Hematopoietic multipotent progenitor cell treated with erythropoietin and hydrocortisone succinate and interleukin-3 and kit ligand, for 8 days (in vitro differentiated cells): ENCODE results near the gene CNNM3.
A peak's percentile ranks its signal among the peaks of the same experiment; 100 is the strongest.

Source experiments
- DNase-seq: peaks from one replicate; pipeline ENCODE4 v3.0.0-alpha.2; 2015

Gene CNNM3

GRCh38 chr2:96866986-96867755 is 51.1 kb downstream of the CNNM3 start:
- DNase-seq = no peak

GRCh38 chr2:96867756-96868554 is 51.9 kb downstream of the CNNM3 start:
- DNase-seq = no peak

- DNase-seq = peak; percentile 76
Observed at GRCh38 chr2:96868555-96869280, 52.6 kb downstream of the CNNM3 start.

GRCh38 chr2:96869281-96869821 is 53.3 kb downstream of the CNNM3 start:
- DNase-seq = no peak

GRCh38 chr2:96869822-96870625 is 54.0 kb downstream of the CNNM3 start, which contains the start of gene SEMA4C:
Gene SEMA4C, minus strand, starts transcription at chr2:96870080. Its CDS starts 2,194 bp downstream, at chr2:96867886.
- no peak for DNase-seq

- peak; percentile 80 for DNase-seq
Observed at GRCh38 chr2:96870626-96871255, 54.7 kb downstream of the CNNM3 start.

- DNase-seq = no peak
Observed at GRCh38 chr2:96872591-96873349, 56.7 kb downstream of the CNNM3 start.

GRCh38 chr2:96873651-96874096 is 57.6 kb downstream of the CNNM3 start:
- no peak for DNase-seq

GRCh38 chr2:96874198-96874831 is 58.2 kb downstream of the CNNM3 start:
- DNase-seq = no peak

- no peak for DNase-seq
Observed at GRCh38 chr2:96875498-96876268, 59.6 kb downstream of the CNNM3 start.

- no peak for DNase-seq
Observed at GRCh38 chr2:96876269-96877041, 60.4 kb downstream of the CNNM3 start.

- DNase-seq = no peak
Observed at GRCh38 chr2:96877042-96877451, 61.0 kb downstream of the CNNM3 start.

GRCh38 chr2:96877631-96878092 is 61.6 kb downstream of the CNNM3 start:
- peak; percentile 75 for DNase-seq

- DNase-seq = no peak
Observed at GRCh38 chr2:96878171-96878570, 62.1 kb downstream of the CNNM3 start.

- DNase-seq = no peak
Observed at GRCh38 chr2:96878796-96879544, 62.9 kb downstream of the CNNM3 start.

GRCh38 chr2:96879545-96880040 is 63.5 kb downstream of the CNNM3 start:
- no peak for DNase-seq

GRCh38 chr2:96880891-96881273 is 64.8 kb downstream of the CNNM3 start:
- no peak for DNase-seq
